Cardiac fibroblast (primary cell): ENCODE results near the gene RBP3.

Experiments used
- DNase-seq, 2 donors: peaks; one replicate each; pipeline versions ENCODE4 v3.0.0 to v3.0.0-alpha.2; 2010; ENCODE audit warnings: low read depth in 2 of 2
- H3K4me3 ChIP-seq, 2 donors: replicated peaks in 1 of 2; 1 replicate in 1 of 2; 2 replicates in 1 of 2; pipeline ENCODE4 v1.5.1; 2011; ENCODE audit warnings: low read depth in 2 of 2, low read length in 2 of 2, mild to moderate bottlenecking in 2 of 2, moderate library complexity in 1 of 2
- TF ChIP-seq, protein P1 (sequence below): IDR thresholded peaks from one replicate; pipeline ENCODE4 v1.5.1; 2011; ENCODE audit warnings: low read depth, mild to moderate bottlenecking, low read length, inconsistent platforms

RBP3 gene

GRCh38 chr10:47334466-47335295 is 13.5 kb upstream of the RBP3 start:
- no peak for DNase-seq
- TF ChIP-seq, protein P1, sequence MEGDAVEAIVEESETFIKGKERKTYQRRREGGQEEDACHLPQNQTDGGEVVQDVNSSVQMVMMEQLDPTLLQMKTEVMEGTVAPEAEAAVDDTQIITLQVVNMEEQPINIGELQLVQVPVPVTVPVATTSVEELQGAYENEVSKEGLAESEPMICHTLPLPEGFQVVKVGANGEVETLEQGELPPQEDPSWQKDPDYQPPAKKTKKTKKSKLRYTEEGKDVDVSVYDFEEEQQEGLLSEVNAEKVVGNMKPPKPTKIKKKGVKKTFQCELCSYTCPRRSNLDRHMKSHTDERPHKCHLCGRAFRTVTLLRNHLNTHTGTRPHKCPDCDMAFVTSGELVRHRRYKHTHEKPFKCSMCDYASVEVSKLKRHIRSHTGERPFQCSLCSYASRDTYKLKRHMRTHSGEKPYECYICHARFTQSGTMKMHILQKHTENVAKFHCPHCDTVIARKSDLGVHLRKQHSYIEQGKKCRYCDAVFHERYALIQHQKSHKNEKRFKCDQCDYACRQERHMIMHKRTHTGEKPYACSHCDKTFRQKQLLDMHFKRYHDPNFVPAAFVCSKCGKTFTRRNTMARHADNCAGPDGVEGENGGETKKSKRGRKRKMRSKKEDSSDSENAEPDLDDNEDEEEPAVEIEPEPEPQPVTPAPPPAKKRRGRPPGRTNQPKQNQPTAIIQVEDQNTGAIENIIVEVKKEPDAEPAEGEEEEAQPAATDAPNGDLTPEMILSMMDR = no peak
- H3K4me3 ChIP-seq = no peak overlapping the region

DNA sequence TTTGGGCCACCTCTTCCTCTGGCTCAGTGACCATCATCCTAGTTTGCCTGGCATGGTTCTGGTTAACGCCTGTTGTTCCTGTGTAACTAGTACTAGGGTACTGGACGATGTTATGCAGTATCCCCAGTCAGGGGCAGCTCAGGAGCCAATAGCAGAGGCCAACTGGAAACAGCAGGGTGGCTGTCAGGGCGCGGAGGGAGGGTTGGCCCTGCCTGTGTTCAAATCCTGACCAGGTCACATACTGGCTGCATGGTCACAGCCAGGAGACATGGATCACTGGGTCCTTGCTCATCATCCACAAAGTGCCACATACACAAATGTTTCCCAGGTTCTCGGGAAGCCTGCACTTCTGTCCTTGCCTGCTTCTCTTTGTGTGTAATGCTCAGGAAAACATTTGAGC is 12.3 kb upstream of the RBP3 start:
- DNase-seq = no peak
- TF ChIP-seq, protein P1 = no peak
- no peak overlapping the region for H3K4me3 ChIP-seq

DNA sequence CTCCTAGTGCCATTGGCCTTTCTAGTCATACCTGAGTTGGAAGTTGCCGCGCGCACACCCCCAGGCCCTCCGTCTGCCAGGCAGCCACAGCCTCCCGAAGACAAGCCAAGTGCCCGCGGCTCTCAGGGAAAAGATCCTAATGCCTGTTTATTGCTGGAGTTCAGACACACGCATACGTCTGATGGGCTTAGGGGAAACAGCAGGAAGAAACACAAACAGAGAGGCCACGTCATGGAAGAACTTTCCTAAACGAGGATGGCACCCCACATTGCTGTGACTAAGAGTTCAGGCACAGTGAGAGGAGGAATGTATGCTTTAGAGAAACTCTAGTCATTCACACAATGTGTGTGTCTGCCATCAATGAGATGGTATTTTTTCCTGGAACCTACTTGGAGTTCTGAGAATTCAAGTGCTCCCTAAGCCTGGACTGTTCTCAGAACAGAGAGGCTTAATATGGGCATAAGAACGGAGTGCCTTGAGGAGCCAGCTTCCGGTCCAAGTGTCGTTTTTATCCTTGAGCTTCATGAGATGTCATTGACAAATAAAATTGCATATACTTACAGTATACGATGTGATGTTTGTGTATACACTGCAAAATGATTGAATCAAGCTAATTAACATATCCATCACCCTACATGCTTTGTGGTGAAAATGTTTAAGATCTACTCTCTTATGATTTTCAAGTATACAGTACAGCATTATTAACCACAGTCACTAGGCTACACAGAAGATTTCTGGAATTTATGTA is 11.6 kb upstream of the RBP3 start:
- H3K4me3 ChIP-seq = no peak overlapping the region
- no peak for DNase-seq
- TF ChIP-seq, protein P1 = no peak

DNA sequence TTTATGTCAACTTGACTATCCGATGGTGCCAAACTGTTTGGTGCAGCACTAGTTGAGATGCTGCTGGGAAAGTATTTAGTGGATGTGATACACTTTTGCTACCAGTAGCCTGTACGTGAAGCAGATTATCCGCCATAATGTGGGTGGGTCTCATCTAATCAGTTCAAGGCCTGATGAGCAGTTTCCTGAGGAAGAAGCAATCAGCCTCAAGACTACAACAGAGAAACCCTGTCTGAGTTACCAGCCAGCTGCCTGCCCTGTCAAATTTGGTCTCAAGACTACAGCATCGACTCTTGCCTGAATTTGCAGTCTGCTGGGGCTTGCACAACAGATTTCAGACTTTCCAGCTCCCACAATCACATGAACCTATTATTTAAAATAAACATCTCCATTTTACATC is 10.9 kb upstream of the RBP3 start:
- TF ChIP-seq, protein P1 = no peak
- no peak for DNase-seq
- H3K4me3 ChIP-seq = no peak overlapping the region

DNA sequence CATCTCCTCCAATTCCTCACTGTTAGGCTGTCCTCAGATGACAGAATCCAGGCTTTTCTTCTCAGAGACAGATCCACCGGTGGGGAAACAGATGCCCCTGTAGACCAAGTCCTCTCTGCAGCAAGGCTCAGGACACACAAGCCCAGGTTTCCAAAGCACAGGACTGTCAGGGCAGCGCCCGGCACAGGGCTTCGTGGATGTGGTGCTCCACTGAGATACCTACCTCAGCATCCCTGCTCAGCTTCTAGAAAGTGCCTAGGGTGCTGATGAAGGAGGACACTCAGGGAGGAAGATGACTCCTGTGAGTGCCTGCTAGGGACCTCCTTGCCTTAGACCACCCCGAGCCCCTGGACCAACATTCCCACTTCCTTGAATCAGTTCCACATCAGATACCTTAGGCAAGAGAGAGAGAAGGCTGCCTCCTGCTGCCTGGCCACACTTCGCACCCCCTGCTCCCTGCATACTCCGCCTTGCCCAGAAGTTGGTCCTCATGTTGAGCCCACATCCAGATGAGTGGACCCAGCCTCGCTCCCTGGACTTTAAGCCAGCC is 8.9 kb upstream of the RBP3 start:
- no peak for DNase-seq
- H3K4me3 ChIP-seq = no peak overlapping the region
- TF ChIP-seq, protein P1 = no peak

DNA sequence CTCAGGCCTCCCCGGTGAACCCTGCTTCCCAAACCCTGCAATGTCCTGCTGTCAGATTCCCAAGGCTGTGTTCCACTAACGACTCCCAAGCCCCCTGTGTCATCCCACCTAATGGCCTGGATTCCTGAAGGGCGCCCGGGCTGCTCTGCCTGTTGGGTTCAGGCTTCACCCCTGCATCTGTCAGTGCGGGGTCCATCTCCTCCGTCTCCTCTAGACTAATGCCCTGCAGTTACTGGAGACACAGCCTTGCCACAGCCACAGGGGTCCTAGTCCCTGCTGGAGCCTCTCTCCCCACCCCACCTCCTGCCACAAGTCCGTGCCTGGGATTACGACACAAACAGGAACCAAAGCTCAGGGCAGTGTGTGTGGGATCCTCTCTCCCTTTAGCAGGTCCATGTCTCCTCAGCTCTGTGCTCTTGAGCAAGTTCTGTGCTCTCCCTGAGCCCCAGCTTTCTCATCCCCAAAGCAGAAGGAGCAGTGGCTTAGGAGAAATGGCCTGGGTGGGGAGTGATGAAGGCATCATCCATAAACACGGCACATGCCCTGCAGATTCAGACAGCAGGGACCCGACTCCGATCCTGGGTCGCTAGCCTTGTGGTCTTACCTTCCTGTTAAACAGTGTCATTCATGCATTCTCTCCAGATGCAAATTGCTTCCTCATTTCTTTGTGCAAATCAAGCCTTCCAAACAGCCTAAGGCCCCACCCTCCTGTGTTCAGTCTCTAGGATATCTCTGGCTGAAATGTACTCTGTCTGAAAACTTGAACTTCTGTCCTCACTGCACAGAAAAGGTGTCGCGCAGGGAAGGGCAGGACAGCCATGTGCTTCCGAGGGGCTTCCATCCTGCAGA is 8.2 kb upstream of the RBP3 start:
- no peak for DNase-seq
- no peak overlapping the region for H3K4me3 ChIP-seq
- TF ChIP-seq, protein P1 = no peak
